D721Med (cell line): ENCODE results near the gene ABCB11.

ENCODE experiments used
- DNase-seq: peaks from one replicate; pipeline ENCODE4 v3.0.0; 2011; ENCODE audit warnings: low spot score; ENCODE audit not compliant: insufficient read length
- FAIRE-seq: peaks from 2 replicates; lab custom pipeline; 2011; peaks lifted over from hg19 to GRCh38; lab: Jason Lieb, UNC
- CTCF ChIP-seq: IDR thresholded peaks from 2 replicates; pipeline ENCODE4 v1.5.1; 2012; ENCODE audit warnings: mild to moderate bottlenecking, control low read depth; ENCODE audit not compliant: insufficient read depth; ENCODE audit errors: missing control alignments

Gene ABCB11

GRCh38 chr2:169027234-169027633 lies 3.9 kb downstream of the ABCB11 start:
- no peak for FAIRE-seq

GRCh38 chr2:169026056-169026455 lies 5.1 kb downstream of the ABCB11 start:
- DNase-seq = no peak
- FAIRE-seq = no peak

More at GRCh38 chr2:169027234-169027633, 3.9 kb downstream of the ABCB11 start:
- no peak for TF ChIP-seq CTCF
- no peak for DNase-seq

GRCh38 chr2:169023161-169023560 lies 8.0 kb downstream of the ABCB11 start:
- FAIRE-seq = no peak
- no peak for DNase-seq
- no peak for TF ChIP-seq CTCF

More at GRCh38 chr2:169026056-169026455, 5.1 kb downstream of the ABCB11 start:
- no peak for TF ChIP-seq CTCF

GRCh38 chr2:169018390-169018789 lies 12.7 kb downstream of the ABCB11 start:
- FAIRE-seq = no peak
- DNase-seq = no peak
- TF ChIP-seq CTCF = no peak

GRCh38 chr2:169015943-169016342 lies 15.2 kb downstream of the ABCB11 start:
- DNase-seq (no peak), FAIRE-seq (no peak)
- TF ChIP-seq CTCF = no peak

GRCh38 chr2:169014780-169015179 lies 16.3 kb downstream of the ABCB11 start:
- no peak for DNase-seq
- no peak for FAIRE-seq
- TF ChIP-seq CTCF = no peak

- no peak for DNase-seq
- TF ChIP-seq CTCF = no peak
- no peak for FAIRE-seq
These were observed 17.5 kb downstream of the ABCB11 start for GRCh38 chr2:169013628-169014026.
